ENCODE results near the gene RSKR.

RSKR gene

DNA sequence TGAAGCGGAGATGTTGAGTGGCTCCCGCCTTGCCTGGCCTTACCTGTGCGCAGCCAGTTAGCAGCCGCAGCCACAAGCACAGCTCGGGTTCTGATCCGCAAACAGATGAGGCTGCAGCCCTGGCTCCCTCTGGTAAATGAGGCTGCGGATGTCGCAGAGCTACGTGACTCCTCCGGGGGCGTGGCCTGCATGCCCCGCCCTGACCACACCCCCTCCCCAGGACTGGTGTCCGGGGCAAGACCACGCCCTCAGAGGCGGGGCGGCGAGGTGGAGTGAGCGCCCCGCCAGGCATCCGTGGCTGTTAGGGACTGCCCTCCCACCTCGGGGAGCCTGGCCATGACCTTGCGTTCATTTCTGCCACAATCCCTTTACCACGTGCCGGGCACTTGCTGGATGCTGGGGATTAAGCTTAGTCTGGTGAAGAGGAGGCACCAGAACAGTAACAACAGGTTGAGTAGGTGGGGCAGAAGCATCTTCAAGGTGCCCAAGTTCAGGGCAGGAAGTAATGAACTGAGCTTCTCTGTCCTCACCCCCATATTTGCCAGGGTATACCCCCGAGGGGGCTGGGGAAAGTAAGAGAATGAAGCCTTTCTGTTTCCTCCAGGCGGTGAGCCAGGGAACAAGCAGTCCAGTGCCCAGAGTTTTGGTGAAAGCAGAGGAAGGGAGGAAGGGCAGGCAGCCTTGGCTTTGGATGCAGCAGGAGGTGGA lies 37.1 kb downstream of the RSKR start, which contains the start of gene ALDOC:
Gene ALDOC (minus strand): TSS at position 138 of the 708 bp plus-strand sequence. CDS start 1,363 bp downstream, outside the sequence.
- DNase-seq: peak; percentile 99

DNA sequence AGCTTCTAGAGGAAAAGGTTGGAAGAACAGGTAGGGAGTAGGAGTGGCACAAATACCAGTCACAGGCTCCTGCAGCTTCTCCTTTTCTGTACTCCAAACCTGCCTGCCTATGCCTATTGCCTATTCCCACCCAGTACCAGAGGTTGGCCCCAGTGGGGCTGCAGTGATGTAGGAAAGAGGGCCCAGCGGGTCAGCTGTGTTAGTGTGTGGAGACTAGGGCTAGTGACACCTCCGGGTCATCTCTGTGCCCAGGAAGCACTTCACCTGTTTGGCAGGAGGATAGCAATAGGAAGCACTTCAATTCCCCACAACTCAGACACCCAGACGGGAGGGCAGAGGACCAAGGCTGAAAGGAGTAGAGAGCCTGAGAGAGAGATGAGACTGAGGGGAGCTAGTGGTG lies 38.0 kb downstream of the RSKR start:
- peak; percentile 57 for DNase-seq

DNA sequence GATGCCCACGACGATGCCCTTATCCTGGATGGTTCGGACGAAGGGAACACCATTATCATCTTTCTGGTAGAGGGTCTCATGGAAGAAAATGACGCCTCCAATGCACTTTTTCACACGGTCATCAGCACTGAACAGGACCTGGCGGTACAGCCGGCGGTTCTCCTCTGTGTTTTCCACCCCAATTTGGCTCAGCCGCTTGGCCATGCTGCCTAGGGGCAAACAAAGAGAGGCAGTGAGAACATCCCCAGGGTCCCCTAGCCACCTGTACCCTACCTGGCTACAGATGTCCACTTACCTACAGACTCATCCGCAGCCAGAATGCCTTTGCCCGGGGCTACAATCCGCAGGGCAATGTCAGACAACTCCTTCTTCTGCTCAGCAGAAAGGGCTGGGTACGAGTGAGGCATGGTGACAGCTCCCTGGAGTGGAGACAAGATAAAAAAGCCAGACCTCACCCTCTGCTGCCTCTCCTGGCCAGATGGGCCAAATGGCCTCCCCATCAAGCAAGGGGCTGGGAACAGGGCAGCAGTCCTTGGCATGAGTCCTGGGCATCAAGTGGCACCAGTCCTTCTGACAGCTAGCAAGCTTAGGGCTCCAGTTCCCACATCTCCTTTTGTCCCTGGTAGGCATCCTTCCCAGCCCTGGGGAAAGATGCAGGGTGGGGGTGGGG lies 38.7 kb downstream of the RSKR start:
- DNase-seq: peak; percentile 57

DNA sequence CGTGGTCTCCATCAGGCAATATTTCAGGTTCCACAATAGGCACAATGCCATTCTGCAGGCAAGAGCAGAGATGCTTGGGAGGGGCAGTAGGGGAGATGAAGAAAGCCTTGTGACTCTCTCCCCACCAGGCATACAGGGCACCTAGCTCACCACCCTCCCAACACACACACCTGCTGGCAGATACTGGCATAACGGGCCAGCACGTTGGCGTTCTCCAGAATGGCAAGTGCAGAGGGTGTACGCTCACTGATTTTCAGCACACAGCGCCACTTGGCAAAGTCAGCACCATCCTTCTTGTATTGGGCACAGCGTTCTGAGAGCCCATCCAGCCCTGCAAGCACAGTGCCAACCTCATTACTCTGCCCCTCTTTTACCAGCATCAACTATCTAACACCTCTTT lies 39.5 kb downstream of the RSKR start:
- DNase-seq: peak; percentile 70

DNA sequence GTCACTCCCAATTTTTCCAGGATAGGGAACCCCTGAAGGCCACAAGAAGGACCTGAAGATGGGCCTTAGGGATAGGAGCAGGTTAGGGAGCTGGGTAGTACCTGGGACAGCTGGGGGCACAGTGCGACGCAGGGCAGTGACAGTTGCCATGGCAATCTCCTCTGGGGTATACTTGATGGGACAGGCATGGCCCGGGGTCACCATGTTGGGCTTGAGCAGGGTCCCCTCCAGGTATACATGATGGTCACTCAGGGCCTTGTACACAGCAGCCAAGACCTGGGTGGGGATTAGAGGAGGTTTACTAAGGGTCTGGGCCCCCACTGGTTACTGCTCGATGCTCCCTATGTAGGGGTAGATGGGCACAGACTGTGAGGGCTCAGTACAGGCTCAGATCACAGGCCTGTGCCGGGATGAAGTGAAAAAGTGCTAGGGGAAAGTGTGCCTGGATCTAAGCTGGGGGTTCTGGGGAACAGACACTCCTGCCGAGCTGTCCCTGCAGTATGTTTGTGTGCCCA lies 40.0 kb downstream of the RSKR start:
- peak; percentile 33 for DNase-seq

DNA sequence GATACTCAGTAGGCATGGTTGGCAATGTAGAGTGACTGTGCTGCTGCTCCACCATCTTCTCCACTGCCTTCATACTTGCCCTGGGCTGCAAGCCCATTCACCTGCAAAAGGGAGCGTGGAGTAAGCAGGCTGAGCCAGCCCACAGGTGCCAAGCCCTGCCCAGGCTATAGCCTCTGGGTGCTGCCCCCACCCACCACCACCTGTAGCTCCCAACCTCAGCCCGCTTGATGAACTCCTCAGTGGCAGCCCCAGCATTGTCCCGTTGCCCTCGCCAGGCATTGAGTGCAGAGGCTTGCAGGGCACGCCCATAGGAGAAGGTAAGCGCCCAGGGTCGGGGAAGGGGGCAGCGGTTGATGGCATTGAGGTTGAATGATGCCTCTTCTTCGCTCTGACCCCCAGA lies 40.5 kb downstream of the RSKR start:
- peak; percentile 59 for DNase-seq

DNA sequence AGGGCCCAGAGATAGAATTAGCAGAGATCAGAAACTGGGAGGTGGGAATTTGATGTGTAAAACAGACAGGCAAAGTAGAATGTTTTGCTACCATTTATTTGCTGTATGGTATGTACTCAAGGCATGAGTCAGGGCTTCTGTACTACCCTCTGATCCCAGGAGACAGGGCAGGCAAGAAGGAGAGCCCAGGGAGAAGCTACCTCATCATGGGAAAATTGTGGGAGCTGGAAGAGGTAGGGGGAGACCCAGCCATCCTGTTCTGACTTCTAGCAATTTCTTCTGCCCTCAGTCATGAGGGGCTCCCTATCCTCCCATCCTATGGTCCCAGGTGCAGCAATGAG lies 41.0 kb downstream of the RSKR start:
- DNase-seq: no peak

DNA sequence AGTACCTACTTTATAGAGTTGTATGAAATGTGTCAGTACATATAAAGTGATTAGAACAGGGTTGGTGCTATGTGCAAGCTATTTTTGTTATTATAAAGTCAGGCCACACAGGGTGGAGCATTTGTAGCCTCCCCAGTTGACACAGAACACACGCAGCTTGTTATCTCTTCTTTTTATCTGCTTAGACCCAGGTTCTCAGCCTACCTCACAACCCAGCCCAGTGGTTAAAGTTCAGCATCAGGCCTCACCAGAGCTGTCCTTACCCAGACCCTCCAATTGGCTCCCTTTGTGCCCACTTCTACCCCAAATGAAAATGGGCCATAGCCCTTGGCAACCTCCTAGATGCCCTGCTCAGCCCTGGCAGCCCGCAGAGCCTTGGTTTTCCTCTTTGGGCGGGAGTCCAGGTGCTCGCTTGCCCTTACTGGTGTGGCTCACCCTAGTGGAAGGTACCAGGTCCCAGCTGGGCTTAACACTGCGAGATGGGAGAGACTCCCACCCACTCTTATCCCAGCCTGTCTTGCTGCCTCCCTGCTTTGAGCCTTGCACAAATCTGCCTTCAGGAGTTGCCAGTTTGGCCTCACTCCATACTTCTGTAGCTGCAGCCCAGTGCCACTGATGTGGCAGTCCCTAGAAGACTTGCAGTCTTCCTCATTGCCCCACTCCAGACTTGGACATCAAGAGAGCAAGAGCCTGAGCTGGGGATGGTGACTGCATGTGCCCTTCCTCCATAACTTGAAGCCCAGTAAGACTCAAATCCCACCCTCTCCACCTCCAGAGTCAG lies 41.5 kb downstream of the RSKR start:
- DNase-seq: peak; percentile 61

DNA sequence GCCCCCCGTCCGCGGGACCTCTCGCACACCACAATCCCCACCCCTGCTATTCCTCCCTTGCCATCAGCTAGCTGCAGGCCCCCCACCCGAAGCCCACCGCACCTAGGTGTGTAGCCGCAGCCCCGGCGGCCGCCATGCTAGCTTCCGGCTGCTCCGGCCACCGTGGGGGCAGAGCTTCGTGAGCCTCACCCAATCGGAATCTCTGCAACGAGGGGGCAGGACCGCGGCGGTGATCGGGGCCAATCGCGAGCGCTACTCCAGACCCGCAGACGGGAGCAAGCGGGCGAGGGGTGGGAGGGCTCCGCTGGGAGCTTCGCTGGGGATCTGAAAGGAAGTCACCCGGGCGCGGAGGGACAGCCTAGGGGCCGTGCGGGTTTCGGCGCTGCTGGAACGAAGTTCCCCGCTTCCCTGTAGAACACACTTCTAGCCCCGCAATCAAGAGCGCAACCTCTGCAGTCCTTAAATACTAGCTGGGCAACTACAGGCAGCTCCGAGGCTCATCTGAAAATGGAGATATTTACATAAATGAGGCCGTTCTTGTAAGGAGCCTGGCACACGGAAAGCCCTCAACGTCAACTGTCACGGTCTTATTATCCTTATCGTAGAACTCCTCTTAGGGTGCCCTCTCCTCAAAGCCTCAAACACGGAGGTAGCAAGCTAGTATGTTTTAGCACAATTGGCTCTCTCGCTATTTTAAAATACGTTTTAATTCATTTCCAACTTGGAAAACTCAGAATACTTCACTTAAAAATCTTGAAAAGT lies 42.4 kb downstream of the RSKR start, which contains the start of gene PIGS:
Gene PIGS (minus strand): TSS at position 164 of the 762 bp plus-strand sequence. CDS start 28 bp downstream, at position 136.
- peak; percentile 97 for DNase-seq

DNA sequence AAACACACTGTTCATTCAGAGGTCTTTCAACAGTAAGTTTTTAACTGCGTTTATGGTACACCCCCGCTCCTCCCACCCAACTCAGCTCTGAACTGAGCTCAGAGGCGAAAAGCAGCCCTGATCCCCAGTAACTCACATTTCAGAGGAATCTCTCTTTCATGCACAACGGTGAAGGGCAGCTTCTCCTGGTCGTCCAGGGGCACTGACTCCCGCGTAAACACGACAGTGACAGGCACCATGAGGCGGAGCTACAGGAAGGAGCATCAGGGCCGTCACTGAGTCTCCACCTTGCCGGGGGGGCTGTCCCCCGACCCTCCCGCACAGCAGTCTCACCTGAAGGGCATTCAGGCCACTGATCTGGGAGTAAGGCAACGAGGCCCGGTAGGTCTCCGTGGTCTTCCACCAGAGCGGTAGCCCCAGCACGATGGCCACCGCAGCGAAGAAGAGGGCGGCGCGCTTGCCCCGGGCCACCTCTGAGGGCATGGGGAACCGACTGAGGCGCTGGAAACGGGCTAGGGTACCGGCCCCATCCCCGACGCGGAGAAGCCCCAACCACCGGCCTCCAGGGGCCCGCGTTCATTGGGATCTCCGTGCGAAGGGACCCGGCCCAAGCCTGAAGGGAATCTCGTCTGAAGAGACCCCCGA lies 43.1 kb downstream of the RSKR start:
- DNase-seq: peak; percentile 85

DNA sequence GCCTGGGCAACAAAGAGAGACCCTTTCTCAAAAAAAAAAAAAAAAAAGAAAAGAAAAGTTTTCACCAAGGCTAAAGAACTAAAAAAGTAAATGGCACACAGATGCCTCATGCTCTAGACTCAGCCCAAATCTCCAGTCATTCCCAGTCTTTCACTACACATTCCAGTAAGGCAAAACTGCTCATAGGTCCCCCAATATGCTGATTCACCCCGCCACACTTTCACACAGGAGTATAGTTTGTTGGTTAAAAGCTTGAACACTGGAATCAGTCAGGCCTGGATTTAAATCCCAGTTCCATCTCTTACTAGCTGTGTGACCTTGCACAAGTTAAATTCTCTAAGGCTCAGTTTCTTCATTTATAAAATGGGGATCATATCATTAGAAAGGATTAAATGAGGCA lies 44.5 kb downstream of the RSKR start:
- peak; percentile 6 for DNase-seq

DNA sequence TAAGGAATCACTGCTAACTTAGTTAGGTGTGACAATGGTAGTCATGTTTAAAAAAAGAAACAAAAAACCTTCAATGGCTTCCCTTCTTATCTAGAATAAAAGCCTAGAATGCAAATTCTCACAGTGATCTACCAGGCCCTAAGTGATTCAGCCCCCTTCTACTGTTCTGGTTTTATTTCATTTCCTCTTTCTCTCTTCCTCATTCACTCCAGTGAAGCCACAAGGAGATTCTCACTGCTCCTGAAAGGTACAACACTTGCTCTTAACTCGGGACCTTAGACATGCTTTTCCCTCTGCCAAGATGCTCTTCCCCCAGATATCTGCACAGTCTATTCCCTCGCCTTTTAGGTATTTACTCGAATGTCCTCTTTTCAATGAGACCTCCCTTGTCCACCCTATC lies 46.4 kb downstream of the RSKR start:
- no peak for DNase-seq

DNA sequence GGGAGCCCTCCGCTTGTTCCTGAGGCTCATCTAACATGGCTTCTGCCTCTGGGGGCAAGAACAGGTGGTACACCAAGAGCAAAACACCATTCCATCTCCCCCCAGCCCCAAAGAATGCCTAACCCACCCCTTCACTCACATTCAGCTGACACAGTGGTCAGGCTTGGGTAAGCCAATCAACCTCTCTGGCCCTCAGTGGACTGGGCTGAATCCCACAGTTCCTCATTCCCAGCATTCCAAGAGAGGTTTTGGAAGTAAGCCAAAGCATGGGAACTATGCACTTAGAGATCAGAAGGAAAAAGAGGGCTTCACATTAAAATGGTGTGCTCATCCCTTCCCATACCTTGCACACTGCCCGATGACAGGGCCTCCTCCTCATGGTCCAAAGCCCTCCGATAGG lies 50.5 kb downstream of the RSKR start:
- no peak for DNase-seq
